GM18867 (cell line): ENCODE measurements around the gene CLCF1.

Experiments used
- ATAC-seq: cut with Tn5 transposase; IDR thresholded peaks from one replicate; pipeline ENCODE4 v1.9.1; 2021; ENCODE audit warnings: mild to moderate bottlenecking, moderate library complexity; ENCODE audit not compliant: unreplicated experiment

The CLCF1 gene

DNA sequence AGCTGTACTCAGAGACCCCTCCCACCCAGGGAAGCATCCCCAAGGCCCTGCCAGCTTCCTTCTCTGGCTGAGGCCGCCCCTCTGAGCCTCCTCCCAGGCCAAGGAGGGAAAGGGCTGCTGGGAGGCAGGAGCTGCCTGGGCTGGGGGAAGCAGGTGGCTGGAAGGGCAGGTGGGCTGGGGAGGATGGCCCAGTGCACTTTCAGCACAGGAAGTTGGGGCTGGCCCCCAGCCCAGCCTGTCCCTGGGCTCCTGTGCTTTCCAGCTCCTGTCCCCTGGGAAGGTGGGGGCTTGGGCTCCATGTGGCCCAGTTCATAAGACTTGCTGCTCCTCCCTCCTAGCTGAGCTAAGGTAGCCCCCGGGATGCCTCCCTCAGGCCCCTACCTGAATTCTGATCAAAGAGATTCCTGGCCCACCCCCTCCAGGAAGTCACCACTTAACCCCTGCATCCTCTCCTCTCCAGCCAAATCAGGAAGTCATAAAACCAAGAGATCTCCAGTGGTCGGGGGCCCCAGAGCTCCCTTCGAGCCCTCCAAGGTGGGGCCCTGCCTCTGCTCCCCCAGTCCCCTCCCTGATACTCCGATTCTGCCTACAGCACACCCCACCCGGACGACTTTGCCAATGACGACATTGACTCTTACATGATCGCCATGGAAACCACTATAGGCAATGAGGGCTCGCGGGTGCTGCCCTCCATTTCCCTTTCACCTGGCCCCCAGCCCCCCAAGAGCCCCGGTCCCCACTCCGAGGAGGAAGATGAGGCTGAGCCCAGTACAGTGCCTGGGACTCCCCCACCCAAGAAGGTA, 23.4 kb upstream of the CLCF1 start:
- no peak for ATAC-seq

DNA sequence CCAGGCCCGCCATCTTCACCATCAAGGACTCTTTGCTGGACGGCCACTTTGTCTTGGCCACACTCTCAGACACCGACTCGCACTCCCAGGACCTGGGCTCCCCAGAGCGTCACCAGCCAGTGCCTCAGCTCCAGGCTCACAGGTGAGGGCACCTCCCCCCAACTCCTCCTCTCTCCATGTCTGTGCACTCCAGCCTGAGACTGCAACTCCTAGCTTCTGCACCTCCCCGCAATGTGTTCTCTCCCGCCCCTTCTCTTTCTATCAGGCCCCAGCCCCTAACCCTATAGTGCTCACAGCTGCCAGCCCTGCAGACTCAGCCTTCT, 22.8 kb upstream of the CLCF1 start:
- no peak for ATAC-seq

DNA sequence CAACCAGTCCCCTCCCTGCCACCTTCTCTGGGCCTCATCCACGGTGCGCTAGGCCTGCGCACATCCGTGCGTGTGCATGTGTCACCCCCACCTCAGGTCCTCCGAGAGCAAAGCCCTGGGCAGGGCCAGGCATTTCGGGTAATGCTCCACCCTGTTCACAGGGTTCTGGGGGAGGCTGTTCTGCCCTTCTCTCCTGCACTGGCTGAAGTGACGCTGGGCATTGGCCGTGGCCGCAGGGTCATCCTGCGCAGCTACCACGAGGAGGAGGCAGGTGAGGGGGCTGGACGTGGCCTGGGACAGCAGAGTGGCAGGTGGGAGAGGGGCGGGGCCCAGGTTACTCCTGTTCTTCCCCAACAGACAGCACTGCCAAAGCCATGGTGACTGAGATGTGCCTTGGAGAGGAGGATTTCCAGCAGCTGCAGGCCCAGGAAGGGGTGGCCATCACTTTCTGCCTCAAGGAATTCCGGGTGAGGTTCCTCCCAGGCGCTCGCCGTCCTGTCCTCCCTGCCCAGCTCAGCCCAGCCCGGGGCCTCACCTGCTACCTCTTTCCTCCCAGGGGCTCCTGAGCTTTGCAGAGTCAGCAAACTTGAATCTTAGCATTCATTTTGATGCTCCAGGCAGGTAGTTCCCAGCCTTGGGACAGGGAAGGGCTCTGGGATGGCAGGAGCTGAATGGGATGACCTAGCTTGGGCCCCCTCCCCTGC, 22.3 kb upstream of the CLCF1 start:
- no peak for ATAC-seq

DNA sequence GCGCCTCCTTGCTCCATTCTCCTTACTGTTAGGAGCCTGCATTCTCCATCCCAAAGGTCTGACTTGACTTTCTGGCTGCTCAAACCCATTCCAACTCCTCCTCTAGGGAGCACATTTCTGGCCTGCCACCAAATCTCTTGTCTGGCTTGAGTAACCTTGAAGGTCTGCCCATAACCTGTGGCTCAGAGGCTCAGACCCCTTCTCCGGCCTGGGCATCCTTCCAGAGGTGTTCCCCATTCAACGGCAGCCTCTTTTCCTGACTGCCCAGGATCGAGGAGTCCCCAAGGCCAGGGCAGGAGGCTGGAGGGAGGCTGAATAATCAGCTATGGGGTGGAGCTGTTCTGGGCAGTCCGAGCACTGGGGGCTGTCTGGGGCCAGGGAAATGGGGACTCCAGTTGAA, 20.6 kb upstream of the CLCF1 start:
- ATAC-seq: no peak

DNA sequence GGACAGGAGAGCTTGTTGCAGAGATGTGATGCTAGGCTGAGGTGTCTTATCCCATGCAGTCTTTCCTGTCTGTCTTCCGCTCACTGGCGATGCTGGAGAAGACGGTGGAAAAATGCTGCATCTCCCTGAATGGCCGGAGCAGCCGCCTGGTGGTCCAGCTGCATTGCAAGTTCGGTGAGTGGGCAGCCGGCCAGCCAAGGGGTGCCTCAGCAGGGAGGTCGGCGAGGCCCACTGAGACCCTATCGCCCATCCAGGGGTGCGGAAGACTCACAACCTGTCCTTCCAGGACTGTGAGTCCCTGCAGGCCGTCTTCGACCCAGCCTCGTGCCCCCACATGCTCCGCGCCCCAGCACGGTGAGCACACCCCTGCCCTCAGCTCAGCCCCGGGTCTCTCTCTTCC, 20.0 kb upstream of the CLCF1 start:
- ATAC-seq: no peak

DNA sequence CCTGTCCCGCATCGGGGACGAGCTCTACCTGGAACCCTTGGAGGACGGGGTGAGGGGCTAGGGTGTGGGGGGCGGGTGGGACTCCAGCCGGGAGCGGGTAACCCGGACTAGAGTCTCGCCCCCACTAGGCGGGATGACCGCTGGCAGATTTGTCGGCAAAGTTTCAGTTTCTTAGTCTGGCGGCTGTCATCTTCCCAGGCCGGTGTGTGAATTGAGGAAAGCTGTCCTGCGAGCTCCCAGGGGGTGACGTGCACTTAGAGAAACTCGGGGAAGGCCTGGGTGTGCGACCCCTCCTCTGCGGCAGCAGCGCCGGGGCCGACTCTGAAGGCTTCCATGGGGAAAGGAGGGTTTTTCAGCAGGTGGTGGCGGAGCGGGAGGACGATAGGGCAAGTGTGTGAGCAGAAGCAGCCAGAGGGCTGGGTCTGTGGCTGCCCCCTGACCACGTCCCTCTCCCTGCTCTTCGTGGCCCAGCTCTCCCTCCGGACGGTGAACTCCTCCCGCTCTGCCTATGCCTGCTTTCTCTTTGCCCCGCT, 18.9 kb upstream of the CLCF1 start:
- ATAC-seq: peak; percentile 5

DNA sequence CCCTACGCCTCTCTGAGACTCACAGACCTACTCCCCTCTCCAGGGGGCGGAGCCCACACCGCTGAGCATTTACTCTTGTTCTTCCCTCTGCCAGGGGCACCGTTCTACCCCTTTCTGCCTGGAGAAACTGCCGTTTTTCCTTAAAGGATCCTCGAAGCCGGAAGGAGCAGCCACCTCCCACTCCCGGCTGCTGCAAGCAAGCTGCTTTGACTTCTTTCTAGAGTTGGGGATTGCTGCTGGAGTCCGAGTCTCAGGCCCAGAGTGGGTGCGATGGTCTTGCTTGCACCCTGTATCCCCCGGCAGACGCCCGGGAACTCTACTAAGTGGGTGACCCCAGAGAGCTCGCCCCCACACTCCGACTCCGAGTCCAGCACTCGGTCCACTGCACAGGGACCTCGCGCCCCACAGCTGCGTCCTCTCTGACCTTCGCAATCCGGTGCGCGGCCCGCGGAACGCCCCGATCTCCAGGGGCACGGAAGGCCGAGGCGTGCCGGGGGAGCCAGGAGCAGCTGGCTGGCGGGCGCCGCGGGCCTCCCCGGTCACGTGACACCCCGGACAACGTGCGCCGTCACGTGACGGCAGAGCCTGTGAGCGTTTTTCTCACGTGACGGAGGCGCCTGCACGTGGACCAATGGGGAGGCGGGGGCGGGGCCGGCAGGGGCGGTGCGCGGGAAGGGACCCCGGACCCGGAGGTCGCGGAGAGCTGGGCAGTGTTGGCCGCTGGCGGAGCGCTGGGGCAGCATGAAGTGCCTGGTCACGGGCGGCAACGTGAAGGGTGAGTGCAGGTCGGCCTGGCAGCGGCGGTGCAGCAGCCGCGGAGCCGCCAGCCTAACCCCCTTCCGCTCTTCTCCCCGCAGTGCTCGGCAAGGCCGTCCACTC, 18.1 kb upstream of the CLCF1 start, which contains the start of gene RAD9A:
Gene RAD9A, plus strand, starts transcription at position 683 of the 879 bp plus-strand sequence. Its CDS starts 59 bp downstream, at position 742.
- peak; percentile 58 for ATAC-seq

DNA sequence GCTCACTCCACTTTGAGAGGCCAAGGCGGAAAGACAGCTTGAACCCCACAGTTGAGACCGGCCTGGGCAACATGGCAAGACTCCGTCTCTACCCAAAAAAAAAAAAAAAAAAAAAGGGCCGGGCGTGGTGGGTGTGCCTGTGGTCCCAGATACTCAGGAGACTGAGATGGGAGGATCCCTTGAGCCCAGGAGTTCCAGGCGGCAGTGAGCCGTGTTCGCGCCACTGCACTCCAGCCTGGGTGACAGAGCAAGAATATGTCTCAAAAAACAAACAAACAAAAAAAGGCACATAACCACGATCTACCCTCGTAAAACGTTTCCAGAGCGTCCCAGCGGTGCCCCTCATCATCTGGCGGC, 17.5 kb upstream of the CLCF1 start:
- no peak for ATAC-seq

DNA sequence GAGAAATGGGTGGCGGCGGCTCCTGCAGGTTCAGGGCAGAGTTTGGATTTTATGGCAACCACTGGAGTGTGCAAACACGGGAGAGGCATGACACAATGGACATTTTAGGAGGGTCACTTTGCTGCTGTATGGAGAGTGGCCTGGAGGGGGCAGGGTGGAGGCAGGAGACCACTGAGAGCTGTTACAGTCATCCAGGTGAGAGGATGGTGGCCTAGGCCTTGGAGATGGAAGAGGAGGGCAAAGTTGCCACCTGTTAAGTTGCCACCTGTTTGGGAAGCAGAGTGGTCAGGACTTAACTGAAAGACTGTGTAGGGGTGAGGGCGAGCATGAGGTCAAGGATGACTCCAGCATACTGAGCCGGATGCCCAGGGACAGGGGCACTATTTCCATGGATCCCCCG, 16.1 kb upstream of the CLCF1 start:
- ATAC-seq: no peak

DNA sequence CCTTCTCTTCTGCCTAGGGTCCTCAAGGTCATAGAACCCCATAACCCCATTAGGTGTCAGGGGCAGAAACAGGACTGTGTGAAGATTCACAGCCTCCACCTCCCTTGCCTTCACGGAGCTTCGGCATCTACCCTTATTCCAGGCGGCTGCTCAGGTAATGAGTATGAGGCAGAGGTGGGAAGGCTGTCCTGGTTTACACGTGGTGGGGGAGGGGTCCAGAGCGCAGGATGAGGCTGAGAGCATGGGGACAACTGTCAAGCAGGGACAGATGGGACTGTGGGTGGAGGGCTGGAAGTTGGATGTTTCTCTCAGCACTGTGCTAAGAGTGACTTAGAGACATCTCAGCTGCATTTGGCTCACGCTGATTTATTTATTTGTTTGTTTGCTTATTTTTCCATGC, 14.1 kb upstream of the CLCF1 start:
- no peak for ATAC-seq

DNA sequence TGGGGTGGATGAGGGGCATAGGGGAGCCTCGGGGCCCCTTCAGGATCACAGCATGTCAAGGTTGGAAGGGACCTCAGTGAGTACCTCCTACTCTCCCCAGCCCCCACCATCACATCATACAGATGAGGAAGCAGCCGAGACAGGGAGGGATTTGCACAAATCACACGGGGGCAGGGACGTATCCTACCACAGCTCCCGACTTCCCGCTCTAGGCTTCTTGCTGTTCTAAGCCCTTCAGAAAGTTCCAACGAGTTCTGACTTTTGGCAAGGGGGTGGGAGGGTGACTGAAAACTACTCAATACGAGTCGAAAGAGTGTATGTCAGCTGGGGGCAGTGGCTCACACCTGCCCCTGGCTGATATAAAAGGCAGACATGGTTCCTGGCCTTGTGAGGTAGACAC, 13.7 kb upstream of the CLCF1 start:
- ATAC-seq: no peak

DNA sequence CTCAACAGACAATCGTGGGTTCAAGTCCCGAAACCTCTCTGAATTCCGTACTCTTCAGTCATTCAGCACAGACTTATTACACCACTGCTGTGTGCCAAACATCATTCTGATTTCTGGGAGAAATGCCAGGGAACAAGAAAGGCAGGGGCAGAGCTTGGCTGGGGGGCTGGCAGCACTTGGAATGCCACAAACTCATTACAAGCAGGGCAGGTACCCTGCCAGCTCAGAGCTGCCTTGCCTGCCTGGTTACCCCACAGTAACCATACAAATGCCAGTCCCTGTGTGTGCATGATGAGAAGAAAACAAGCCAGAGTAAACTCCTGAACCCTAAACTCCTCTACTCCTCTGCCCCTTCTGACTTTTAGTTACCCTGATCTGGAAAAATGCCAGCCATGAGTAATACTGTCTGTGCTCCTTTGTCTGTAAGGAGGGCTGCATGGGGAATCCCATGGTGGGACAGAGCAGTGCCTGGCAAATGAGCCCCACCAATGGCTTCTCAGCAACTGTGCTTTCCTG, 11.5 kb upstream of the CLCF1 start:
- ATAC-seq: no peak

DNA sequence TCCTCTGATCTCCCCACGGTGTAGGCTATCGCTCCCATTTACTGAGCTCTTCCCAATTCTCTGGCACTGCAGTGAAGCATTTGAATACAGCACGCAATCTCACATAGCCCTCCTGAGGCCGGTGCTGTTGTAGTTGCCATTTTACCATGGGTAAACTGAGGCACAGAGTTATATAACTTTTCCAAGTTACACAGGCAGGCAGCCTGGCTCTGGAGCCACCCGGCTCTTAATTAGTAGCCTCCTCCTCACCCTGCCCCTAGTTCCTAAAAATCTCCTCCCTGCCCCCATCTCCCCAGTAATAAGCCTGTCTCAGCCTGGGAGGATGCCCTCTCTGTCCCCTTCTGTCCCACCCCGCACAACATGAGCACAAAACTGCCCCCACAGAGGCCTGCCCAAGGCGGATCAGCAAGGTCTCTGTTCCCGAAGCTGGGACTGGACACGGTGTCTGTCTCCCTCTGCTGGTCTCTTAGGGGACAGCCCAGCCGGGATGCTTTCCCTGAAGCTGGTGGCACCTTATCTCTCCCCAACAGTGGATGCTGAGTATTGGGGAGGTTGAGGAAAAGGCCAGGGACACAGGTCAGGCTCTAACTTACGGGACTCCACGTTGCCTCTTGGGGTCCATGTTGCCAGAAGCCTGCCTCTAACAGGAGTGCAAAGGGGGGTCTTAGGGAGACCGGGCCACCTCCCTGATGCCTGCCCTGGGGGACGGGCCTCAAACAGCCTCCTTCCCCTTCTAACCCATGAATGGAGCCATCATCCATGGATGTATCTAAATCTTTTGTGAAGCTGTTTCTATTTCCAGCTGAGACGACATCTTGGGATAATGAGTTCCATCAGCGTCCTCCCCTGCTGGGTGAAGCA, 9.1 kb upstream of the CLCF1 start:
- ATAC-seq: no peak

DNA sequence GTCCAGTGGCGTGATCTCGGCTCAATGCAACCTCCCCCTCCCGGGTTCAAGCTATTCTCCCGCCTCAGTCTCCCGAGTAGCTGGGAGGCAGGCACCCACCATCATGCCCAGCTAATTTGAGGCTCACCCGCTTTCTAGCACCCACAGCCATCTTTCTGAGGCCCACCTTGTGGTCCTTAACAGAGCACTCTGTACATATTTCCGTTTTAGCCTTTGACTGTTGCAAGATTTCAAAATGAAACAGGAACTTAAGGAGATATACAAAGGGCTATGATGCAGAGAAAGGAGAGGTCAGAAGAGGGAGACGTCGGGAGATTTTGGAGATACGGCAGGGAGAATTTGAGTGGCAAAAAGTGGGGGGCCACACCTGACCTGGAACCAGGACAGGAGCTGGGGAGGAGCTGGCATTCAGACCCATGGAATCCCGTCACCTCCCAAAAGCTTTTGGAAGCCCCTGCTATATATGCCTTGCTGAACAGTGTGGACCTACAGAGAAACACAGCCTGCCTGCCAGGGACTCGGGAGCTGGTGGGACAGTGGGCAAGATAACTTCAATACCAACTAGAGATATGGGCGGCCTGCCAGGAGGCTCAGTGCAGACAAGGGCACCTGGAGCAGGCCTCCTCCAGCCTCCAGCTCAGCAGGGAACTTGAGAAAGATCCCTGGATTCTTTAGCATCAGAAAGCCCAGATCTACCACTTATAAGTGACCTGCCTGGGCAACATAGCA, 8.0 kb upstream of the CLCF1 start:
- ATAC-seq: no peak

DNA sequence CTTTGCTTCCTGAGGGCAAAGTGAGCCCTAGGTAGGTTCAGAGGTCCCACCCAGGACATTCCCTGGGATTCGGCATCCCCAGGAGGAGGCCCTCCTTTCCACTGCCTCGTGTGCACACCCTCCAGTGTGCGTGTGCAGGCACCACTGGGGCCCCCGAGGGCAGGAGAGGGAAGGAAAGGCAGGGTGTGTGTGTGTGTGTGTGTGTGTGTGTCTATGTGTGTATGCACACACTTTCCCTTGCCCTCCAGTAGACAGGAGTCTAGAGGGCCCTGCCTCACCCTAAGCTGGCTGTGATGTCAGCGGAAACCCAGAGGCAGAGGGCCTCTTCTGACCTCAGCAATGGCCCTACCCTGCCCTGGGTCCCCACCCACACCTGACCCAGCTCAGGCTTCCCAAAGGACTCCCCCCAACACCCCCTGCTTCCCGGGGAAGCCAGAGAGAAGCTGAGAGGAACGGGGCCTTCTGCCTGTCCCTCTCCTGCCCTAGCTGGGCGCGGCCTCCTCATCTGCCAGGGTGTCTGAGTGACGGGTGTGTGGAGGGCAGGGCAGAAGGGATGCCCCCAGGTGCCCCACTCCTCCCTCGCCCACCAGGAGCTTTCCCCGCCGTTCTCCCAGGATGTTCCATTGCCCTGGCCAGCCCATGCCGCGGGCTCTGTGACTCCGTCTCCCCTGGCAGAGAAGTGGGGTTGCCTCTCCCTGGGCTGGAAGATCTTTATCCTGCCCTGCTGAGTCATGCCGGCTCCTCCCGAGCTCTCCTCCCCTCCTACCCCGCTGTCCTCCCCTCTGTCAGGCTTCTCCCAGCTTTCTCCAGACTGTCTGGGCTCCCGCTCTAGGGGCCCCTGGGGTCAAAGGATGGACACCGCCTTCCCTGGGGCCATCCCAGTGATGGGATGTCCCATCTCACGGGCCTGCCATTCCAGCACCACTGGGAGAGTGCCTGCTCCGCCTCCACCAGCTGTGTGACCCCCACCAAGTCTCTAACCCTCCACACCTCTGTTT, 6.0 kb upstream of the CLCF1 start:
- ATAC-seq: no peak

DNA sequence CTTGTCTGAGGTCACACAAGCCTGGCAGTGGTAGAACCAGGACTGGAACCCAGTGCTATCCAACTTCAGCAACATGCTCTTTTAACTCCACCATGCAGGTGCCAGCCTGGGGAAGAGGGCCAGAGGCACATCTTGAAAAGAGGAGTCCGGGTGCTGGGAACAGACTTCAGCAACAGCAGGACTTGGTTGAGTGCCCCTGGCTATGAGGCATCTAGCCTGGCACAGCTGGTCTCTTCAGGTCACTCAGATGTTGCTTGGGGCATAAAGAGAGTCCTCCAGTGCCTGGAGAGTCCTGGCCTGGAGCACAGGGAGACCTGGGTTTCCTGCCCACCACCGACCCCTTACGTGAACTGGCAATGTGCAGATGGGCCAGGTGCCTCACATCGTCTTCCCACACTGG, 5.1 kb upstream of the CLCF1 start:
- ATAC-seq: no peak

DNA sequence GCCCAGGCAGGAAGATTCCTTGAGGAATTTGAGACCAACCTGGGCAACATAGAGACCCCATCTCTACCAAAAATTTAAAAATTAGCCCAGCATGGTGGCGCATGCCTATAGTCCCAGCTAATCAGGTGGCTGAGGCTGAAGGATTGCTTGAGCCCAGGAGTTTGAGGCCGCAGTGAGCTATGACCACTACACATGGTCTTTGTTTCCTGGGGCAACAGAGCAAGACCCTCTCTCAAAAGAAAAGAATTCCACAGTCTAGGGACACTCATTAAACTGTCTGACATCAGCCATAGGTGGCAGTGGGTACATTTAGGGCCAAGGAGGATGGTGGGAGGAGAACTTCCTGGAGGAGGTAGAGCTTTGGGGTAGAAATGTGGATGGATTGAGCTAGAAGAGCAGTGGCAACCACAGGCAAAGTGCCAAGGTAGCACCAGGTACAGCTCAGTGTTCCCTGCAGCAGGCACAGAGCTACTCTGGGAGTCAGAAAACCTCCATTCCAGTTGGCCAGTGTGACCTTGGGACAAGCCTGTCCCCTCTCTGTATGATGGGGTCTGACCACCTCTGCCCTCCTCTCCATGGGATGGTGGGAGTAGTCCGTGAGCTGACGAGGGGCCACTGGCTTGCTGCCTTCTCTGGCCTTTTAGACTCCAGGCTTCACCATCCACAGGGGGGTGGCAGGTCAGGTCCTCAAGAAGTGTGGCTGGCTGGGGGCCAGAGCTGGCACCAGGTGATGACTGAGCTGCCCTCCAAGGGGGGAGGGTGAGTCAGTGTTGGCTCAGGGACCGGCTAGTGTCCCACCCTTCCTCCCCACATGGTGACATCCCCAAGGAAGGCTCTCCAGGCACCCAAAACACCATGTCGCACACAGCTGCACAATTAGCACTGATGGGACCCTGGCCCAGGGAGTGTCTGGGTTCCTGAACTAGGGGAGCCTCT, 3.7 kb upstream of the CLCF1 start:
- ATAC-seq: no peak
